ENCODE data around the gene NUP133.
A peak's percentile ranks its signal among the peaks of the same experiment; 100 is the strongest.
"Not testable (repeated sequence)": the region's sequence is repeated elsewhere in the genome, so short reads cannot be mapped to it uniquely, and the experiment has no call there.

NUP133 gene

GRCh38 chr1:229537894-229538293 is 29.8 kb upstream of the NUP133 start:
- FAIRE-seq (no peak), DNase-seq (ENCODE audit: insufficient read length) (no peak)
- TF ChIP-seq POLR2AphosphoS5 (IDR thresholded peaks at IDR 0.05; ENCODE audit: low read depth, low read length) (no peak), TAF1 (IDR thresholded peaks at IDR 0.05; ENCODE audit: borderline replicate concordance, low read depth, low read length) (no peak), POLR2A (IDR thresholded peaks at IDR 0.05; ENCODE audit: low read depth, low read length) (no peak)

DNA sequence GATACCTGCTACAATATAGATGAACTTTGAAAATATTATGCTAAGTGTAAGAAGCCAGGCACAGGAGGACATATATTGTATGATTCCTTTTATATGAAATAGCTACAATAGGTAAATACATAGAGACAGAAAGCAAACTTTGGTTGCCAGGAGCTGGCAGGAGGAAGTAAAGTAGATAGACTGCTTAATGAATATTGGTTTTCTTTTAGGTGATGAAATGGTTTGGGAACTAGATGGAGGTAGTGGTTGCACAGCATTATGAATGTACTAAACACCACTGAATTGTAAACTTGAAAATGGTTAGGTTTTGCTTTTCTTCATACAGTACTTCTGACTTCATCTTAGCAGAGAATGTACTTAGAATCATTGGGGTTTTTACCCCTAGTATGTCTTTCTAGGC is 28.8 kb upstream of the NUP133 start:
- no peak for DNase-seq (ENCODE audit: insufficient read length)
- TF ChIP-seq TAF1 (IDR thresholded peaks at IDR 0.05; ENCODE audit: borderline replicate concordance, low read depth, low read length) = no peak
- TF ChIP-seq POLR2A (IDR thresholded peaks at IDR 0.05; ENCODE audit: low read depth, low read length) = no peak
- no peak for TF ChIP-seq POLR2AphosphoS5 (IDR thresholded peaks at IDR 0.05; ENCODE audit: low read depth, low read length)

DNA sequence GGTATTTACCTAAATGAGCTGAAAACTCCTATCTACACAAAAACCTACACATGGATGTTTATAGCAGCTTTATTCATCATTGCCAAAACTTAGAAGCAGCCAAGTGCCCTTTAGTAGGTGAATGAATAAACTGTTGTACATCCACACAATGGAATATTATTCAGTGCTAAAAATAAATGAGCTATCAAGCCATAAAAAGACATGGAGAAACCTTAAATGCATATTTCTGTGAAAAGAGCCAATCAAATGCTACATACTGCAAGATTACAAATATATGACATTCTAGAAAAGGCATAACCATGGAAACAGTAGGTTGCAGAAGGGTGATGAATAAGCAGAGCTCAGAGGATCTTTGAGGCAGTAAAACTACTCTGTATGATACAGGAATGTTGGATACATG is 27.1 kb upstream of the NUP133 start:
- TF ChIP-seq POLR2AphosphoS5 (IDR thresholded peaks at IDR 0.05; ENCODE audit: low read depth, low read length) (no peak), POLR2A (IDR thresholded peaks at IDR 0.05; ENCODE audit: low read depth, low read length) (no peak), TAF1 (IDR thresholded peaks at IDR 0.05; ENCODE audit: borderline replicate concordance, low read depth, low read length) (no peak)
- DNase-seq (ENCODE audit: insufficient read length) = no peak
- FAIRE-seq = no peak

More for the DNA sequence above, 28.8 kb upstream of the NUP133 start:
- no peak for FAIRE-seq

- no peak for FAIRE-seq
- no peak for TF ChIP-seq POLR2A (IDR thresholded peaks at IDR 0.05; ENCODE audit: low read depth, low read length)
- no peak for TF ChIP-seq POLR2AphosphoS5 (IDR thresholded peaks at IDR 0.05; ENCODE audit: low read depth, low read length)
- TF ChIP-seq TAF1 (IDR thresholded peaks at IDR 0.05; ENCODE audit: borderline replicate concordance, low read depth, low read length) = no peak
- DNase-seq (ENCODE audit: insufficient read length) = no peak
These were observed 23.2 kb upstream of the NUP133 start for GRCh38 chr1:229531326-229531725.

- DNase-seq (ENCODE audit: insufficient read length) (no peak), FAIRE-seq (no peak)
- TF ChIP-seq POLR2AphosphoS5 (IDR thresholded peaks at IDR 0.05; ENCODE audit: low read depth, low read length) (no peak), TAF1 (IDR thresholded peaks at IDR 0.05; ENCODE audit: borderline replicate concordance, low read depth, low read length) (no peak), POLR2A (IDR thresholded peaks at IDR 0.05; ENCODE audit: low read depth, low read length) (no peak)
These were observed 21.5 kb upstream of the NUP133 start for GRCh38 chr1:229529639-229530038.

- no peak for FAIRE-seq
- no peak for DNase-seq (ENCODE audit: insufficient read length)
- TF ChIP-seq TAF1 (IDR thresholded peaks at IDR 0.05; ENCODE audit: borderline replicate concordance, low read depth, low read length) (no peak), POLR2AphosphoS5 (IDR thresholded peaks at IDR 0.05; ENCODE audit: low read depth, low read length) (no peak), POLR2A (IDR thresholded peaks at IDR 0.05; ENCODE audit: low read depth, low read length) (no peak)
These were observed 18.6 kb upstream of the NUP133 start for GRCh38 chr1:229526695-229527094.

- FAIRE-seq (no peak), DNase-seq (ENCODE audit: insufficient read length) (no peak)
- TF ChIP-seq POLR2A (IDR thresholded peaks at IDR 0.05; ENCODE audit: low read depth, low read length) (no peak), TAF1 (IDR thresholded peaks at IDR 0.05; ENCODE audit: borderline replicate concordance, low read depth, low read length) (no peak), POLR2AphosphoS5 (IDR thresholded peaks at IDR 0.05; ENCODE audit: low read depth, low read length) (no peak)
These were observed 14.9 kb upstream of the NUP133 start for GRCh38 chr1:229523052-229523451.

DNA sequence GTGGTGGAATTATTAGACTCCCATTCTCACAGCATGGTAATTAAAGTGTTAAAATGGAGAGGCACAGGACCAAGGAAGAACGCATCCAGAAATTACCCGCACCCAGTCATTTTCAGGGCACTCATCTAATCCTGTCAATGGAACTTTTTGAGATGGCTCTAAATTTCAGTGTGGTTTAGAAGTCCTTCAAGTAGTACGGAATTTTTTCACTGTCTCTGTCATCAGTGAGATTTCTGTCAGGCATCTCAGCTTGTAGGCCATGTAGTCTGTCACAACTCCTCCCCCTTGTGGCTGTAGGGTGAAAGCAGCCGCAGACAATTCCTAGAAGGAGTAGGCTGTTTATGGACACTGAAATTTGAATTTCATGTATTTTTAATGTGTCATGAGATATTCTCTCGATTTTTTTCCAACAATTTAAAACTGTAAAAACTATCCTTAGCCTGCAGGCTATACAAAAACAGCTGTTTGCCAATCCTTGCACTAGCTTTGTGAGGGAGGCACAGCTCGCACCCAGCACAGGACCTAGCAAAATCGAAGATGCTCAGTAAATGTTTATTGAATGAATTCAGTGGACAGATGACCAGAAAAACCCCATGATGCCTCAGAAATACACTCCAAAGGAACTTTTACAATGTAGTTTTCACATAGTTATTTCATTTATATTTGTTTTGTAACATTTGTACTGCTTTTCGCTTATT is 6.6 kb upstream of the NUP133 start:
- FAIRE-seq = peak; percentile 84
- TF ChIP-seq POLR2AphosphoS5 (IDR thresholded peaks at IDR 0.05; ENCODE audit: low read depth, low read length) (no peak), POLR2A (IDR thresholded peaks at IDR 0.05; ENCODE audit: low read depth, low read length) (no peak), TAF1 (IDR thresholded peaks at IDR 0.05; ENCODE audit: borderline replicate concordance, low read depth, low read length) (no peak)

DNA sequence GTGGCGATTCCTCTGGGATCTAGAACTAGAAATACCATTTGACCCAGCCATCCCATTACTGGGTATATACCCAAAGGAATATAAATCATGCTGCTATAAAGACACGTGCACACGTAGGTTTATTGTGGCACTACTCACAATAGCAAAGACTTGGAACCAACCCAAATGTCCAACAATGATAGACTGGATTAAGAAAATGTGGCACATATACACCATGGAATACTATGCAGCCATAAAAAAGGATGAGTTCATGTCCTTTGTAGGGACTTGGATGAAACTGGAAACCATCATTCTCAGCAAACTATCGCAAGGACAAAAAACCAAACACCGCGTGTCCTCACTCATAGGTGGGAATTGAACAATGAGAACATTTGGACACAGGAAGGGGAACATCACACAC is 3.5 kb upstream of the NUP133 start:
- not testable (repeated sequence) for FAIRE-seq; DNase-seq (ENCODE audit: insufficient read length)

More for the DNA sequence above, 6.6 kb upstream of the NUP133 start:
- no peak for DNase-seq (ENCODE audit: insufficient read length)

DNA sequence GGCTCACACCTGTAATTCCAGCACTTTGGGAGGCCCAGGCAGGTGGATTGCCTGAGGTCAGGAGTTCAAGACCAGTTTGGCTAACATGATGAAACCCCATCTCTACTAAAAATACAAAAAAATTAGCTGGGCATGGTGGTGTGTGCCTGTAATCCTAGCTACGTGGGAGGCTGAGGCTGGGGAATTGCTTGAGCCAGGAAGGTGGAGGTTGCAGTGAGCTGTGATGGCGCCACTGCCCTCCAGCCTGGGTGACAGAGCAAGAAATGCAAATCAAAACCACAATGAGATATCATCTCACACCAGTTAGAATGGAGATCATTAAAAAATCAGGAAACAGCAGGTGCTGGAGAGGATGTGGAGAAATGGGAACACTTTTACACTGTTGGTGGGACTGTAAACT is 3.1 kb upstream of the NUP133 start:
- not testable (repeated sequence) for DNase-seq (ENCODE audit: insufficient read length); FAIRE-seq

GRCh38 chr1:229509576-229509975 is 1.4 kb upstream of the NUP133 start:
- FAIRE-seq (no peak), DNase-seq (ENCODE audit: insufficient read length) (no peak)
- TF ChIP-seq POLR2AphosphoS5 (IDR thresholded peaks at IDR 0.05; ENCODE audit: low read depth, low read length) (no peak), TAF1 (IDR thresholded peaks at IDR 0.05; ENCODE audit: borderline replicate concordance, low read depth, low read length) (no peak), POLR2A (IDR thresholded peaks at IDR 0.05; ENCODE audit: low read depth, low read length) (no peak)

- TF ChIP-seq TAF1 (IDR thresholded peaks at IDR 0.05; ENCODE audit: borderline replicate concordance, low read depth, low read length) = no peak
- TF ChIP-seq POLR2A (IDR thresholded peaks at IDR 0.05; ENCODE audit: low read depth, low read length) = no peak
- TF ChIP-seq POLR2AphosphoS5 (IDR thresholded peaks at IDR 0.05; ENCODE audit: low read depth, low read length) = no peak
- DNase-seq (ENCODE audit: insufficient read length) = no peak
- peak; percentile 54 for FAIRE-seq
These were observed 739 bp upstream of the NUP133 start for GRCh38 chr1:229508823-229509337.

GRCh38 chr1:229507502-229507901 is 639 bp downstream of the NUP133 start:
- no peak for TF ChIP-seq TAF1 (IDR thresholded peaks at IDR 0.05; ENCODE audit: borderline replicate concordance, low read depth, low read length)
- TF ChIP-seq POLR2AphosphoS5 (IDR thresholded peaks at IDR 0.05; ENCODE audit: low read depth, low read length) = no peak
- no peak for TF ChIP-seq POLR2A (IDR thresholded peaks at IDR 0.05; ENCODE audit: low read depth, low read length)
- no peak for DNase-seq (ENCODE audit: insufficient read length)
- no peak for FAIRE-seq

Data from GM12892 (cell line).